HepG2 (cell line): ENCODE data around the gene TSPAN31. TPM values are rescaled to one million over a fixed set of nuclear protein-coding genes. Genes with fewer than 3 reads are reported as not detected.

ENCODE experiments used
- ARNT ChIP-seq: fragments of 450-650 bp; IDR thresholded peaks from 2 replicates; pipeline ENCODE4 v1.6.1; 2017
- CCAR2 ChIP-seq: fragments of 200-400 bp; formaldehyde crosslinking; optimal IDR thresholded peaks from 2 replicates; pipeline ENCODE3; 2018; ENCODE audit warnings: low read depth, mild to moderate bottlenecking, low read length, moderate library complexity
- DNMT1 ChIP-seq: sonication (generic); formaldehyde crosslinking; IDR thresholded peaks from 2 replicates; pipeline ENCODE4 v1.5.1; 2020; ENCODE audit warnings: mild to moderate bottlenecking, missing genetic modification reagents
- JUND ChIP-seq: sonication (generic); formaldehyde crosslinking; IDR thresholded peaks from 2 replicates; pipeline ENCODE4 v1.8.0; 2022; ENCODE audit warnings: mild to moderate bottlenecking, missing genetic modification reagents
- KLF15 ChIP-seq: sonication (generic); formaldehyde crosslinking; IDR thresholded peaks from 2 replicates; pipeline ENCODE4 v1.8.1; 2023; ENCODE audit warnings: borderline replicate concordance, mild to moderate bottlenecking, inconsistent platforms, missing genetic modification reagents, mixed read lengths
- MED8 ChIP-seq: sonication (generic); formaldehyde crosslinking; IDR thresholded peaks from 2 replicates; pipeline ENCODE4 v1.8.1; 2023; ENCODE audit warnings: mild to moderate bottlenecking, missing genetic modification reagents; ENCODE audit not compliant: insufficient replicate concordance
- NKX3-1 ChIP-seq: sonication (generic); formaldehyde crosslinking; IDR thresholded peaks from 2 replicates; pipeline ENCODE4 v1.5.0; 2020; ENCODE audit warnings: missing genetic modification reagents
- RBAK ChIP-seq: sonication (generic); formaldehyde crosslinking; IDR thresholded peaks from 2 replicates; pipeline ENCODE4 v1.5.1; 2020; ENCODE audit warnings: mild to moderate bottlenecking, missing genetic modification reagents
- SMYD3 ChIP-seq: sonication (generic); formaldehyde crosslinking; IDR thresholded peaks from 2 replicates; pipeline ENCODE4 v1.8.1; 2023; ENCODE audit warnings: mild to moderate bottlenecking, missing genetic modification reagents
- YEATS4 ChIP-seq: sonication (generic); formaldehyde crosslinking; IDR thresholded peaks from 2 replicates; pipeline ENCODE4 v1.4.0; 2020; ENCODE audit warnings: missing genetic modification reagents, borderline replicate concordance
- ZFP37 ChIP-seq: sonication (generic); formaldehyde crosslinking; IDR thresholded peaks from 2 replicates; pipeline ENCODE4 v1.4.0; 2020; ENCODE audit warnings: missing genetic modification reagents, borderline replicate concordance
- ZMAT3 ChIP-seq: sonication (generic); formaldehyde crosslinking; conservative IDR thresholded peaks from 2 replicates; pipeline ENCODE4 v1.7.0; 2021; ENCODE audit warnings: missing genetic modification reagents
- ZNF224 ChIP-seq: sonication (generic); formaldehyde crosslinking; IDR thresholded peaks from 2 replicates; pipeline ENCODE4 v1.5.0; 2020; ENCODE audit warnings: mild to moderate bottlenecking, missing genetic modification reagents
- ZSCAN29 ChIP-seq: sonication (generic); formaldehyde crosslinking; conservative IDR thresholded peaks from 2 replicates; pipeline ENCODE4 v1.4.0; 2020; ENCODE audit warnings: mild to moderate bottlenecking, missing genetic modification reagents
- polyA plus RNA-seq, 8 experiments: library from polyadenylated mRNA; depleted of rRNA in 3 of 8; stranded (reverse) in 7 of 8; unstranded in 1 of 8; fragments of >200 nt; fragmentation: Illumina TruSeq in 4 of 8; extraction: Trizol in 4 of 8; gene quantifications; 2 replicates each; pipeline versions ENCODE4 v1.2.1 to v1.2.3, GENCODE V29; 2011 to 2016; ENCODE audit warnings: low read depth in 4 of 8, missing spikeins in 1 of 8, mixed read lengths in 1 of 8; ENCODE audit not compliant: insufficient read depth in 1 of 8
- total RNA-seq, 5 experiments: library from RNA; depleted of rRNA; stranded (reverse); fragments of >200 nt; fragmentation: Illumina TruSeq; extraction: Trizol; gene quantifications; 2 replicates each; pipeline ENCODE4 v1.2.3, GENCODE V29; 2016; ENCODE audit warnings: low read depth in 1 of 5
- TF ChIP-seq, protein P1 (sequence below): sonication (generic); formaldehyde crosslinking; IDR thresholded peaks from 2 replicates; pipeline ENCODE4 v1.4.0; 2020; ENCODE audit warnings: mild to moderate bottlenecking, missing genetic modification reagents
- TF ChIP-seq, protein P2 (sequence below): sonication (generic); formaldehyde crosslinking; conservative IDR thresholded peaks from 2 replicates; pipeline ENCODE4 v1.4.0; 2020; ENCODE audit warnings: missing genetic modification reagents
- TF ChIP-seq, protein P3 (sequence below): sonication (generic); formaldehyde crosslinking; IDR thresholded peaks from 2 replicates; pipeline ENCODE4 v1.8.0; 2022; ENCODE audit warnings: low read depth, missing genetic modification reagents
- TF ChIP-seq, protein P4 (sequence below): IDR thresholded peaks from 2 replicates; pipeline ENCODE4 v1.6.1; 2016; ENCODE audit warnings: low read depth, control low read depth

TSPAN31 gene
- total and polyA plus RNA-seq, 2 of the 13 experiments (the other 11 are each of a cell fraction or from before 2014, with no cell fraction given) = 10.4 to 24.6 TPM

DNA sequence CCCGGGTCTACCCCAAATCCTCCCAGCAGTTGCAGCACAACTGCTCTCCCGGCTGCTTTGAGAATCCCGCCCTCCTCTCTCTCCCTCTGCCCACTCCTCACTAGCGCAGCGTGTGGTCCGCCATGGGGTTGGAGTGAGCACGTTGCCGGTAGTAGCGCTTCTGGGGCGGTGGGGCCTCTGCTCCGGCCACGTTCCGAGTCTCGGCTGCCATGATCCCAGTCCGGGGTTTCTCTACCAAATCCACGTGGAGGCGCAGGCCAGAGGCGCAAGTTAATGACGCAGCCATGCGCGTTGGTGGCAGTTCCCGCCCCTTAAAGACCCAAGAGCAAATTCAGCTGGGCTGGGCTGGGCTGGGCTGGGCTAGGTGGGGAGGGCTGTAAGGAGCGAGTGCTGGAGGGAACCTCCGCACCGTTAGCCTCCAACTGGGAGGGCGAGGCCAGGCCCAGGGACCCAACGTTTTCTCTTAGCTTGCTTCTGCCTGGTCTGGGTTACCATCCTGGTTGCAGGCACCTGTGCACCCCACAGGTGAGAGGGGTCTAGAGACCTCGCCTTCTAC, 27.1 kb downstream of the TSPAN31 start, which contains the start of gene METTL1 (continued):
- peak; percentile 84 for TF ChIP-seq JUND (CRISPR knock-in tag)
- TF ChIP-seq, protein P1, sequence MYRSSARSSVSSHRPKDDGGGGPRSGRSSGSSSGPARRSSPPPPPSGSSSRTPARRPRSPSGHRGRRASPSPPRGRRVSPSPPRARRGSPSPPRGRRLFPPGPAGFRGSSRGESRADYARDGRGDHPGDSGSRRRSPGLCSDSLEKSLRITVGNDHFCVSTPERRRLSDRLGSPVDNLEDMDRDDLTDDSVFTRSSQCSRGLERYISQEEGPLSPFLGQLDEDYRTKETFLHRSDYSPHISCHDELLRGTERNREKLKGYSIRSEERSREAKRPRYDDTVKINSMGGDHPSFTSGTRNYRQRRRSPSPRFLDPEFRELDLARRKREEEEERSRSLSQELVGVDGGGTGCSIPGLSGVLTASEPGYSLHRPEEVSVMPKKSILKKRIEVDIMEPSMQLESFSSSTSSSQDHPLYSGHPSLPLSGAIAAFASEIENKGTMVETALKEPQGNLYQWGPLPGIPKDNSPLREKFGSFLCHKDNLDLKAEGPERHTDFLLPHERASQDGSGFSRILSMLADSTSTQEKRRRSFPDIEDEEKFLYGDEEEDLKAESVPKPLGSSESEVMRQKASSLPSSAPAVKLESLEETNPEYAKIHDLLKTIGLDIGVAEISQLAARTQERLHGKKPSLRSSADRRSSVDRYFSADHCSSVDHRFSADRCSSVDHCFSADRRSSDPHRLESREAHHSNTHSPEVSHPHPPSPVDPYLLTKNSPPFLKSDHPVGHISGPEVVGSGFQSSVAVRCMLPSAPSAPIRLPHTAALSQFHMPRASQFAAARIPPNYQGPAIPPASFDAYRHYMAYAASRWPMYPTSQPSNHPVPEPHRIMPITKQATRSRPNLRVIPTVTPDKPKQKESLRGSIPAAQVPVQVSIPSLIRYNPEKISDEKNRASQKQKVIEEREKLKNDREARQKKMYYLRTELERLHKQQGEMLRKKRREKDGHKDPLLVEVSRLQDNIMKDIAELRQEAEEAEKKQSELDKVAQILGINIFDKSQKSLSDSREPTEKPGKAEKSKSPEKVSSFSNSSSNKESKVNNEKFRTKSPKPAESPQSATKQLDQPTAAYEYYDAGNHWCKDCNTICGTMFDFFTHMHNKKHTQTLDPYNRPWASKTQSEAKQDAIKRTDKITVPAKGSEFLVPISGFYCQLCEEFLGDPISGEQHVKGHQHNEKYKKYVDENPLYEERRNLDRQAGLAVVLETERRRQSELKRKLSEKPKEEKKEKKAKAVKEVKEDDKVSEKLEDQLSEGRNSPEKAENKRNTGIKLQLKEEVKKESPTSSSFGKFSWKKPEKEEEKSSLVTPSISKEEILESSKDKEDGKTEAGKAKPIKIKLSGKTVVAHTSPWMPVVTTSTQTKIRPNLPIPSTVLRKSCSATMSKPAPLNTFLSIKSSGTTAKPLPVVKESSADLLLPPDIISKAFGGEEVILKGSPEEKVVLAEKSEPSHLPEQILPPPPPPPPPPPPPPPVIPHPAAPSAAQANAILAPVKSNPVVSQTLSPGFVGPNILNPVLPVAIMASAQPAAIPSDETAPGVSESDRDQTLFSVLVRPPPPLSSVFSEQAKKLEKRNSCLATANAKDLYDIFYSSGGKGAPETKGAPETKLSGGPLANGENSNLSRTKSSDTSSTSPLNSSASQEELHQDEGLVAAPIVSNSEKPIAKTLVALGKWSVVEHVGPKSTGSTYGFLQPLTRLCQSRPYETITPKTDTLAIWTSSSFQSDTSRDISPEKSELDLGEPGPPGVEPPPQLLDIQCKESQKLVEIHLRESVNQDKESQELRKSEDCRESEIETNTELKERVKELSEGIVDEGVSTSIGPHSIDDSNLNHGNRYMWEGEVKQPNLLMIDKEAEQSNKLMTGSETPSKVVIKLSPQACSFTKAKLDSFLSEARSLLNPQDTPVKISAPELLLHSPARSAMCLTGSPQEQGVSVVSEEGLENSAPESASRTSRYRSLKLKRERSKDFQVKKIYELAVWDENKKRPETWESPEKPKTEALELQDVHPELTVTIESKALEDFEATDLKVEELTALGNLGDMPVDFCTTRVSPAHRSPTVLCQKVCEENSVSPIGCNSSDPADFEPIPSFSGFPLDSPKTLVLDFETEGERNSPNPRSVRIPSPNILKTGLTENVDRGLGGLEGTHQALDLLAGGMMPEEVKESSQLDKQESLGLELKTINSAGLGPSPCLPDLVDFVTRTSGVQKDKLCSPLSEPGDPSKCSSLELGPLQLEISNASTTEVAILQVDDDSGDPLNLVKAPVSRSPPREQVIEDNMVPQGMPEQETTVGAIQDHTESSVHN (CRISPR knock-in tag) = peak; percentile 64; the same call in 1 of the 2 replicates
- TF ChIP-seq DNMT1 = no peak
- TF ChIP-seq, protein P2, sequence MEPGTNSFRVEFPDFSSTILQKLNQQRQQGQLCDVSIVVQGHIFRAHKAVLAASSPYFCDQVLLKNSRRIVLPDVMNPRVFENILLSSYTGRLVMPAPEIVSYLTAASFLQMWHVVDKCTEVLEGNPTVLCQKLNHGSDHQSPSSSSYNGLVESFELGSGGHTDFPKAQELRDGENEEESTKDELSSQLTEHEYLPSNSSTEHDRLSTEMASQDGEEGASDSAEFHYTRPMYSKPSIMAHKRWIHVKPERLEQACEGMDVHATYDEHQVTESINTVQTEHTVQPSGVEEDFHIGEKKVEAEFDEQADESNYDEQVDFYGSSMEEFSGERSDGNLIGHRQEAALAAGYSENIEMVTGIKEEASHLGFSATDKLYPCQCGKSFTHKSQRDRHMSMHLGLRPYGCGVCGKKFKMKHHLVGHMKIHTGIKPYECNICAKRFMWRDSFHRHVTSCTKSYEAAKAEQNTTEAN (CRISPR knock-in tag) = peak; percentile 53; the same call in 1 of the 2 replicates
- TF ChIP-seq MED8 (CRISPR knock-in tag) = no peak
- TF ChIP-seq, protein P3, sequence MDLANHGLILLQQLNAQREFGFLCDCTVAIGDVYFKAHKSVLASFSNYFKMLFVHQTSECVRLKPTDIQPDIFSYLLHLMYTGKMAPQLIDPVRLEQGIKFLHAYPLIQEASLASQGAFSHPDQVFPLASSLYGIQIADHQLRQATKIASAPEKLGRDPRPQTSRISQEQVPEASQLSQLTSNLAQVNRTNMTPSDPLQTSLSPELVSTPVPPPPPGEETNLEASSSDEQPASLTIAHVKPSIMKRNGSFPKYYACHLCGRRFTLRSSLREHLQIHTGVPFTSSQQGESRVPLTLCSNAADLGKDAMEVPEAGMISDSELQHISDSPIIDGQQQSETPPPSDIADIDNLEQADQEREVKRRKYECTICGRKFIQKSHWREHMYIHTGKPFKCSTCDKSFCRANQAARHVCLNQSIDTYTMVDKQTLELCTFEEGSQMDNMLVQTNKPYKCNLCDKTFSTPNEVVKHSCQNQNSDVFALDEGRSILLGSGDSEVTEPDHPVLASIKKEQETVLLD (CRISPR knock-in tag) = no peak; the same call in 1 of the 2 replicates
- TF ChIP-seq ZNF224 (CRISPR knock-in tag) = peak; percentile 83; the same call in 1 of the 2 replicates
- TF ChIP-seq KLF15 (CRISPR knock-in tag) = no peak
- peak; percentile 88 for TF ChIP-seq ZMAT3 (CRISPR knock-in tag)
- TF ChIP-seq RBAK (CRISPR knock-in tag) = no peak
- 0 out of 2 replicates have a peak, but pooled peaks have one; percentile 84 for TF ChIP-seq ZFP37 (CRISPR knock-in tag)
- TF ChIP-seq, protein P4, sequence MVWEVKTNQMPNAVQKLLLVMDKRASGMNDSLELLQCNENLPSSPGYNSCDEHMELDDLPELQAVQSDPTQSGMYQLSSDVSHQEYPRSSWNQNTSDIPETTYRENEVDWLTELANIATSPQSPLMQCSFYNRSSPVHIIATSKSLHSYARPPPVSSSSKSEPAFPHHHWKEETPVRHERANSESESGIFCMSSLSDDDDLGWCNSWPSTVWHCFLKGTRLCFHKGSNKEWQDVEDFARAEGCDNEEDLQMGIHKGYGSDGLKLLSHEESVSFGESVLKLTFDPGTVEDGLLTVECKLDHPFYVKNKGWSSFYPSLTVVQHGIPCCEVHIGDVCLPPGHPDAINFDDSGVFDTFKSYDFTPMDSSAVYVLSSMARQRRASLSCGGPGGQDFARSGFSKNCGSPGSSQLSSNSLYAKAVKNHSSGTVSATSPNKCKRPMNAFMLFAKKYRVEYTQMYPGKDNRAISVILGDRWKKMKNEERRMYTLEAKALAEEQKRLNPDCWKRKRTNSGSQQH (CRISPR knock-in tag) = peak; percentile 74
- TF ChIP-seq CCAR2 = no peak
- peak; percentile 76; the same call in 1 of the 2 replicates for TF ChIP-seq NKX3-1 (CRISPR knock-in tag)
- TF ChIP-seq SMYD3 (CRISPR knock-in tag) = peak; percentile 61; the same call in 1 of the 2 replicates
- TF ChIP-seq ARNT = no peak
- TF ChIP-seq ZSCAN29 (CRISPR knock-in tag) = peak; percentile 76
- peak; percentile 98 for TF ChIP-seq YEATS4 (CRISPR knock-in tag)
